ENCODE results near the gene TAGLN3. TPM values are rescaled to one million over a fixed set of nuclear protein-coding genes. Genes with fewer than 3 reads are reported as not detected.

TAGLN3 gene
- total and polyA plus RNA-seq, 2 of the 13 experiments (the other 11 are each of a cell fraction or from before 2014, with no cell fraction given), result 0.51 to 0.91 TPM

DNA sequence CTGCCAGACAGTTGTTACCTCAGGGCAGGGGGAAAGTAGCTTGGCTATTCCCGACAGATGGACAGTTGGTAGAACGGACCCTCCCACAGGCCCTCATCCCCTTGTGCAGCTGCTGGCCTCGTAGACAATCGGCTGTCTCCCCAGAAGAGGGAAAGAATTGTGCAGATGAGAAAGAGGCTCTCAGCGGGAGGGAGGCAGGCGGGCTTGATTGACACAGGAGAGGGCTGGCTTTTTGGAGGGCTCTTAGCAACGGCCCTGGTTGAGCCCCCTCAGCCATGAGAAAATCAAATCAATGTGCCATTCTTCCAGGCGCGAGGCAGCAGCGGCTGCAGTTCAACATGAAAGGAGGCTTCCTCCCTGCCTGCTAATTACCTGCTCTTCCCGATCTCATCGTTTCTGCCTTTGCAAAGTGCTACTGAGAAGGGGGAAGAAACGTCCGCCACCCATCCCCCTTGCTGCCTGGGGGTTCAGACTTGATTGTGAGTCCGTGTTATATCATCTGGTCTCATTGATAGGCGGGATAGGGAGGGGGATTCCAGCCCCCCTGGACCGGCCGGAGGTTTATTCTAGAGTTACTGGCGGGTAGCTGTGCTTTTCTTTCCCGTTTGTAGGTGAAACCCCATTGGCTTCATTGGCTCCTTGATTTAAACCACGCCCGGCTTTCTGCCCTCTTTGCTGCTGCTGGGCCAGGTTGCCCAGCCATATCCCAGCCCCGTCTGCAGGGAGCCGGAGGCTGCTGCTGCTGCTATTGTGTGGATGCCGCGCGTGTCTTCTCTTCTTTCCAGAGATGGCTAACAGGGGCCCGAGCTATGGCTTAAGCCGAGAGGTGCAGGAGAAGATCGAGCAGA, at the start of gene TAGLN3 (continued):
- TF ChIP-seq, protein P1, sequence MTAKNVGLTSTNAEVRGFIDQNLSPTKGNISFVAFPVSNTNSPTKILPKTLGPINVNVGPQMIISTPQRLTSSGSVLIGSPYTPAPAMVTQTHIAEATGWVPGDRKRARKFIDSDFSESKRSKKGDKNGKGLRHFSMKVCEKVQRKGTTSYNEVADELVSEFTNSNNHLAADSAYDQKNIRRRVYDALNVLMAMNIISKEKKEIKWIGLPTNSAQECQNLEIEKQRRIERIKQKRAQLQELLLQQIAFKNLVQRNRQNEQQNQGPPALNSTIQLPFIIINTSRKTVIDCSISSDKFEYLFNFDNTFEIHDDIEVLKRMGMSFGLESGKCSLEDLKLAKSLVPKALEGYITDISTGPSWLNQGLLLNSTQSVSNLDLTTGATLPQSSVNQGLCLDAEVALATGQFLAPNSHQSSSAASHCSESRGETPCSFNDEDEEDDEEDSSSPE (CRISPR knock-in tag; IDR thresholded peaks at IDR 0.05), result no peak
- no peak for TF ChIP-seq NAIF1 (CRISPR knock-in tag; IDR thresholded peaks at IDR 0.05; ENCODE audit: borderline replicate concordance)
- TF ChIP-seq MAF1 (CRISPR knock-in tag; IDR thresholded peaks at IDR 0.05; ENCODE audit: borderline replicate concordance), result no peak
- TF ChIP-seq CHCHD3 (CRISPR knock-in tag; IDR thresholded peaks at IDR 0.05), result no peak
- TF ChIP-seq ZNF501 (CRISPR knock-in tag; IDR thresholded peaks at IDR 0.05), result 0 out of 2 replicates have a peak, but pooled peaks have one; percentile 32
- no peak for TF ChIP-seq NFKBIZ (CRISPR knock-in tag; IDR thresholded peaks at IDR 0.05)
- TF ChIP-seq, protein P2, sequence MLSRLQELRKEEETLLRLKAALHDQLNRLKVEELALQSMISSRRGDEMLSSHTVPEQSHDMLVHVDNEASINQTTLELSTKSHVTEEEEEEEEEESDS (CRISPR knock-in tag; IDR thresholded peaks at IDR 0.05; ENCODE audit: borderline replicate concordance), result no peak
- no peak for TF ChIP-seq ERF (CRISPR knock-in tag; IDR thresholded peaks at IDR 0.05)
- no peak for TF ChIP-seq ZNF567 (CRISPR knock-in tag; IDR thresholded peaks at IDR 0.05; ENCODE audit: borderline replicate concordance)
- TF ChIP-seq CEBPG (CRISPR knock-in tag; IDR thresholded peaks at IDR 0.05), result no peak
- TF ChIP-seq, protein P3, sequence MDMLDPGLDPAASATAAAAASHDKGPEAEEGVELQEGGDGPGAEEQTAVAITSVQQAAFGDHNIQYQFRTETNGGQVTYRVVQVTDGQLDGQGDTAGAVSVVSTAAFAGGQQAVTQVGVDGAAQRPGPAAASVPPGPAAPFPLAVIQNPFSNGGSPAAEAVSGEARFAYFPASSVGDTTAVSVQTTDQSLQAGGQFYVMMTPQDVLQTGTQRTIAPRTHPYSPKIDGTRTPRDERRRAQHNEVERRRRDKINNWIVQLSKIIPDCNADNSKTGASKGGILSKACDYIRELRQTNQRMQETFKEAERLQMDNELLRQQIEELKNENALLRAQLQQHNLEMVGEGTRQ (IDR thresholded peaks at IDR 0.05; ENCODE audit: low read depth, low read length), result no peak
- TF ChIP-seq, protein P3 (CRISPR knock-in tag; IDR thresholded peaks at IDR 0.05; ENCODE audit: borderline replicate concordance), result no peak
- TF ChIP-seq, protein P4, sequence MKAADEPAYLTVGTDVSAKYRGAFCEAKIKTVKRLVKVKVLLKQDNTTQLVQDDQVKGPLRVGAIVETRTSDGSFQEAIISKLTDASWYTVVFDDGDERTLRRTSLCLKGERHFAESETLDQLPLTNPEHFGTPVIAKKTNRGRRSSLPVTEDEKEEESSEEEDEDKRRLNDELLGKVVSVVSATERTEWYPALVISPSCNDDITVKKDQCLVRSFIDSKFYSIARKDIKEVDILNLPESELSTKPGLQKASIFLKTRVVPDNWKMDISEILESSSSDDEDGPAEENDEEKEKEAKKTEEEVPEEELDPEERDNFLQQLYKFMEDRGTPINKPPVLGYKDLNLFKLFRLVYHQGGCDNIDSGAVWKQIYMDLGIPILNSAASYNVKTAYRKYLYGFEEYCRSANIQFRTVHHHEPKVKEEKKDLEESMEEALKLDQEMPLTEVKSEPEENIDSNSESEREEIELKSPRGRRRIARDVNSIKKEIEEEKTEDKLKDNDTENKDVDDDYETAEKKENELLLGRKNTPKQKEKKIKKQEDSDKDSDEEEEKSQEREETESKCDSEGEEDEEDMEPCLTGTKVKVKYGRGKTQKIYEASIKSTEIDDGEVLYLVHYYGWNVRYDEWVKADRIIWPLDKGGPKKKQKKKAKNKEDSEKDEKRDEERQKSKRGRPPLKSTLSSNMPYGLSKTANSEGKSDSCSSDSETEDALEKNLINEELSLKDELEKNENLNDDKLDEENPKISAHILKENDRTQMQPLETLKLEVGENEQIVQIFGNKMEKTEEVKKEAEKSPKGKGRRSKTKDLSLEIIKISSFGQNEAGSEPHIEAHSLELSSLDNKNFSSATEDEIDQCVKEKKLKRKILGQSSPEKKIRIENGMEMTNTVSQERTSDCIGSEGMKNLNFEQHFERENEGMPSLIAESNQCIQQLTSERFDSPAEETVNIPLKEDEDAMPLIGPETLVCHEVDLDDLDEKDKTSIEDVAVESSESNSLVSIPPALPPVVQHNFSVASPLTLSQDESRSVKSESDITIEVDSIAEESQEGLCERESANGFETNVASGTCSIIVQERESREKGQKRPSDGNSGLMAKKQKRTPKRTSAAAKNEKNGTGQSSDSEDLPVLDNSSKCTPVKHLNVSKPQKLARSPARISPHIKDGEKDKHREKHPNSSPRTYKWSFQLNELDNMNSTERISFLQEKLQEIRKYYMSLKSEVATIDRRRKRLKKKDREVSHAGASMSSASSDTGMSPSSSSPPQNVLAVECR (CRISPR knock-in tag; IDR thresholded peaks at IDR 0.05; ENCODE audit: borderline replicate concordance), result no peak
- TF ChIP-seq, protein P5, sequence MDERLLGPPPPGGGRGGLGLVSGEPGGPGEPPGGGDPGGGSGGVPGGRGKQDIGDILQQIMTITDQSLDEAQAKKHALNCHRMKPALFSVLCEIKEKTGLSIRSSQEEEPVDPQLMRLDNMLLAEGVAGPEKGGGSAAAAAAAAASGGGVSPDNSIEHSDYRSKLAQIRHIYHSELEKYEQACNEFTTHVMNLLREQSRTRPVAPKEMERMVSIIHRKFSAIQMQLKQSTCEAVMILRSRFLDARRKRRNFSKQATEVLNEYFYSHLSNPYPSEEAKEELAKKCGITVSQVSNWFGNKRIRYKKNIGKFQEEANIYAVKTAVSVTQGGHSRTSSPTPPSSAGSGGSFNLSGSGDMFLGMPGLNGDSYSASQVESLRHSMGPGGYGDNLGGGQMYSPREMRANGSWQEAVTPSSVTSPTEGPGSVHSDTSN (CRISPR knock-in tag; IDR thresholded peaks at IDR 0.05), result 0 out of 2 replicates have a peak, but pooled peaks have one; percentile 36
- no peak for TF ChIP-seq ARHGAP35 (CRISPR knock-in tag; IDR thresholded peaks at IDR 0.05; ENCODE audit: borderline replicate concordance)
- TF ChIP-seq, protein P6, sequence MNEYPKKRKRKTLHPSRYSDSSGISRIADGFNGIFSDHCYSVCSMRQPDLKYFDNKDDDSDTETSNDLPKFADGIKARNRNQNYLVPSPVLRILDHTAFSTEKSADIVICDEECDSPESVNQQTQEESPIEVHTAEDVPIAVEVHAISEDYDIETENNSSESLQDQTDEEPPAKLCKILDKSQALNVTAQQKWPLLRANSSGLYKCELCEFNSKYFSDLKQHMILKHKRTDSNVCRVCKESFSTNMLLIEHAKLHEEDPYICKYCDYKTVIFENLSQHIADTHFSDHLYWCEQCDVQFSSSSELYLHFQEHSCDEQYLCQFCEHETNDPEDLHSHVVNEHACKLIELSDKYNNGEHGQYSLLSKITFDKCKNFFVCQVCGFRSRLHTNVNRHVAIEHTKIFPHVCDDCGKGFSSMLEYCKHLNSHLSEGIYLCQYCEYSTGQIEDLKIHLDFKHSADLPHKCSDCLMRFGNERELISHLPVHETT (CRISPR knock-in tag; conservative IDR thresholded peaks at IDR 0.05), result no peak
- no peak for TF ChIP-seq CC2D1A (CRISPR knock-in tag; IDR thresholded peaks at IDR 0.05)
- no peak for TF ChIP-seq ZNF703 (CRISPR knock-in tag; IDR thresholded peaks at IDR 0.05; ENCODE audit: borderline replicate concordance)
- TF ChIP-seq GATAD2A (CRISPR knock-in tag; IDR thresholded peaks at IDR 0.05), result no peak
